ENCODE data around the gene ARHGAP27. TPM values are rescaled to one million over a fixed set of nuclear protein-coding genes. Genes with fewer than 3 reads are reported as not detected.
A peak's percentile ranks its signal among the peaks of the same experiment; 100 is the strongest.

ARHGAP27 gene
- polyA plus RNA-seq, 3 donors: 47.2 to 315 (median 55.0) TPM

DNA sequence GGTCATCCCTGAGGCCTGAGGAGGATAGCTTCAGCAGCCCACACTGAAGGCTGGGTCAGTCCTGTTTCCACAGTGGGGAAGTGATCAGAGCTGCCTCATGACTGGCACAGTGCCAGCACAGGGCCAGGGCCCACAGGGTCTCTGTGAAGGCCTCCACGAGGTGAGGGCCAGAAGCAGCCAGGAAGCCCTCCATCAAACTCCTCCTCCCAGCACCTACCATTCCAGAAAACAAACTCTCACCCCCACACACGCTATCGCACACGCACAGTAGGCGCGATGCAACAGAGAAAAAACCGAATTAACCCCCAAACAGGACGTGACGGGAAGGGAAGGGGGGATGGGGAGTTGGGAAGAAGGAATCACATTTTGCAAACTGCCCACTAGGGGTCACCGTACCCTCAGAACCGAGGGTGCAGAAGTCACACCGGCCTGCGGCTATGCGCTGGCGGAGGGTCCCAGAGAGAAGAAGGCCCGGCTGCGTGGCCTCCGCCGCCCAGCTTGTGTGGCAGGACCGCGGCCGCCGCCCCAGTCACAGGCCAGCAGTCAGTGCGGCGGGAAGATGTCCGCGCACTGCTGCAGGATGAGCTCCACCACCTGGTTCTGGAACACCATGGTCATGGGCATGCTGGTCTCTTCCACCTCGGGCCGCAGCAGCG lies 37.6 kb downstream of the ARHGAP27 start:
- Histone ChIP-seq H3K4me3 (replicated peaks in 1 of 3; ENCODE audit: low read depth in 2 of 3, low read length in 3 of 3) (no peak overlapping the region), H3K27me3 (ENCODE audit: control insufficient read depth in 2 of 2, insufficient read depth in 2 of 2, low read length in 2 of 2) (no peaks in the 10 kb centered on the region), H3K4me2 (replicated peaks; ENCODE audit: extremely low read depth, low read length, poor library complexity, severe bottlenecking) (no peak overlapping the region), H3K9ac (ENCODE audit: insufficient read depth, low read length, poor library complexity, severe bottlenecking) (no peak overlapping the region), H4K20me1 (ENCODE audit: insufficient read depth, low read length) (peaks cover 87% of the 10 kb centered on the region), H2AFZ (ENCODE audit: insufficient read depth, low read depth, low read length, poor library complexity, severe bottlenecking) (no peak overlapping the region), H3K4me1 (ENCODE audit: control insufficient read depth in 1 of 2, insufficient read depth in 2 of 2, low read length in 2 of 2) (peaks cover 0 to 10% of the 10 kb centered on the region in 2 donors), H3K27ac (ENCODE audit: low read depth in 1 of 2, low read length in 2 of 2) (no peak overlapping the region), H3K36me3 (replicated peaks in 1 of 2; ENCODE audit: control insufficient read depth in 1 of 2, insufficient read depth in 2 of 2, low read length in 2 of 2) (peaks cover 60 to 70% of the 10 kb centered on the region in 2 donors), H3K79me2 (ENCODE audit: insufficient read depth, low read length) (peaks cover 14% of the 10 kb centered on the region), H3K9me3 (replicated peaks in 1 of 2; ENCODE audit: control insufficient read depth in 1 of 2, insufficient read depth in 1 of 2, low read length in 2 of 2) (no peaks in the 10 kb centered on the region)
- Mint-ChIP-seq H3K4me1 (peaks cover 17% of the 10 kb centered on the region), H3K36me3 (peaks cover 53 to 62% of the 10 kb centered on the region in 2 donors), H3K4me3 (peak overlapping the region in 1 of 2 donors; percentile 53), H3K9me3 (peaks cover 0 to 3% (median 0%) of the 10 kb centered on the region in 7 donors), H3K27ac (peak overlapping the region in 2 of 7 donors; percentile 47 to 63), H3K27me3 (ENCODE audit: low read depth in 3 of 3) (peaks cover 2 to 7% (median 6%) of the 10 kb centered on the region in 3 donors)
- WGBS (ENCODE audit: insufficient coverage): 35% methylated on average over 18 of the region's 30 CpGs
- intact Hi-C loops (cut with micrococcal nuclease): loop anchor here in 1 of 2 donors (10.0 kb wide), 1 partner anchor 440 kb away; no protein-coding TSS in a partner anchor
- peak; percentile 81 for TF ChIP-seq CTCF (IDR thresholded peaks at IDR 0.05)
- DNase-seq: peak; percentile 52 to 70 (median 60)

GRCh38 chr17:45394564-45394912 lies 38.1 kb downstream of the ARHGAP27 start:
- H3K4me2 ChIP-seq (replicated peaks; ENCODE audit: extremely low read depth, low read length, poor library complexity, severe bottlenecking): no peak overlapping the region
- TF ChIP-seq CTCF (IDR thresholded peaks at IDR 0.05): no peak
- DNase-seq: no peak
- peaks cover 2 to 9% (median 7%) of the 10 kb centered on the region in 3 donors for H3K27me3 Mint-ChIP-seq (ENCODE audit: low read depth in 3 of 3)
- H3K4me3 Mint-ChIP-seq: no peak overlapping the region
- peaks cover 17% of the 10 kb centered on the region for H3K4me1 Mint-ChIP-seq
- no peaks in the 10 kb centered on the region for H3K9me3 ChIP-seq (replicated peaks in 1 of 2; ENCODE audit: control insufficient read depth in 1 of 2, insufficient read depth in 1 of 2, low read length in 2 of 2)
- WGBS (ENCODE audit: insufficient coverage): 74% methylated on average over 4 of the region's 4 CpGs
- peaks cover 48 to 57% of the 10 kb centered on the region in 2 donors for H3K36me3 Mint-ChIP-seq
- H3K27ac ChIP-seq (ENCODE audit: low read depth in 1 of 2, low read length in 2 of 2): no peak overlapping the region
- H2AFZ ChIP-seq (ENCODE audit: insufficient read depth, low read depth, low read length, poor library complexity, severe bottlenecking): no peak overlapping the region
- H3K9ac ChIP-seq (ENCODE audit: insufficient read depth, low read length, poor library complexity, severe bottlenecking): no peak overlapping the region
- no peak overlapping the region for H3K4me3 ChIP-seq (replicated peaks in 1 of 3; ENCODE audit: low read depth in 2 of 3, low read length in 3 of 3)
- H3K27me3 ChIP-seq (ENCODE audit: control insufficient read depth in 2 of 2, insufficient read depth in 2 of 2, low read length in 2 of 2): no peaks in the 10 kb centered on the region
- intact Hi-C loops (cut with micrococcal nuclease): loop anchor here in 1 of 2 donors (10.0 kb wide), 1 partner anchor 440 kb away; no protein-coding TSS in a partner anchor
- H3K9me3 Mint-ChIP-seq: peaks cover 0 to 3% (median 0%) of the 10 kb centered on the region in 7 donors
- peaks cover 0 to 10% of the 10 kb centered on the region in 2 donors for H3K4me1 ChIP-seq (ENCODE audit: control insufficient read depth in 1 of 2, insufficient read depth in 2 of 2, low read length in 2 of 2)
- H4K20me1 ChIP-seq (ENCODE audit: insufficient read depth, low read length): peaks cover 82% of the 10 kb centered on the region
- peaks cover 9% of the 10 kb centered on the region for H3K79me2 ChIP-seq (ENCODE audit: insufficient read depth, low read length)
- H3K36me3 ChIP-seq (replicated peaks in 1 of 2; ENCODE audit: control insufficient read depth in 1 of 2, insufficient read depth in 2 of 2, low read length in 2 of 2): peaks cover 55 to 65% of the 10 kb centered on the region in 2 donors
- H3K27ac Mint-ChIP-seq: peak overlapping the region in 2 of 7 donors; percentile 28 to 63
